Activated CD8-positive, alpha-beta memory T cell treated with anti-CD3 and anti-CD28 coated beads, Interleukin-2, amount 50 U/mL, for 24 hours (primary cell): ENCODE measurements around the gene TMEM232.

Source experiments
- DNase-seq: peaks from one replicate; pipeline ENCODE4 v3.0.0-alpha.2; 2020; ENCODE audit errors: extremely low read depth

The TMEM232 gene

DNA sequence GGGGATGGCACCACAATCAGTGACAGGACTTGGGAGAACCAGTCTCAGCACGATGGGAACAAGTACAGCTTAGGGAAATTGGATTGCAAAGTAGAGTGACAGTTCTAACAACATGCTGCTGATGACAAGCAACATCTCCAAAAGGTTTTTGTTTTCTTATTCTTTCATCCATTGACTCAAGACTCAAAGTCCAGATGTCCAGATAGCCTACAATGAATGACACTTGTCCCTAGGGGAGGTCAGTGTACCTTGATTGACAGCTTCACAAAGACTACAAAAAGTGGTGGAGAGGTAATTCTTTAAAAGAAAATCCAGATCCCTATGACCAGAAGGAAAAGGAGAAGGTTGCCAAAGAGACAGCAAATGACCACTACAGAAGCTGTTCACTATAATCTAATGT is 323.9 kb downstream of the TMEM232 start:
- DNase-seq, result no peak

DNA sequence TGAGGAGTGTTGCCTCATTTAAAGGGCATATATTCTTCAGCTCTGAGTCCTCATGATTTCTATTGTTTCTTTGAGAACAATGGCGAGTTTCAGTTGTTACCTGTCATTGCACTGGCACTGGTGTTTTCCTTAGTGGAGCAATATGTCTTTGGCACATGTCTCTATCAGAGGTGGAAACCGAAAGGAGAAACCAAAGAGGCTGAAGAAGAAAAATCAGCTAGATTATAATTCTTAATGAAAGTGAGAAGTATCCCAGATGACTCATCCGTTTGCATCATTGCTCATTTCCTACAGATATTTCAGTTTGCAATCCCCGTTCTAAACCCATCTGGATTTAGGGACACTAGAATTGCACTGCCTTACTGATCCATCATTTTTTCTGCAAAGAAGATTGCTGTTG is 324.6 kb downstream of the TMEM232 start:
- no peak for DNase-seq

DNA sequence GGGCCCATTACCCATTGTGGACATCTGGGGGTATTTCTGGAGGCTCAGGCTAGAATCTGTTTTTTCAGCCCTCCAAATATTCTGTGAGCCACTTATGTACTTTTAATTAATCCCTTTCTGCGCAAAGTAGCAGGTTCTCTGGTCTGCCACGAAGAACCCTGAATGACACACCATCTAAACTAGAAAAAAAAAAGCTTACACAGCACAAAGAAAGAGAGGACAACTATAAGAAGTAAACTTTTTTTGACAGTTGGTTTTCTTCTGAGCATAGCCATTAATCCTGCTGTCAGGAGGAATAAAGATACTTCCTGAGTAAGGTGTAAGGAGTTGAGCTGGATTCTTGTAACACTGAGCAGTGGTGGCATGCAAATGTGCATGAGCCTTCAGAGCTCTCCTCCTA is 327.5 kb downstream of the TMEM232 start:
- DNase-seq, result no peak

DNA sequence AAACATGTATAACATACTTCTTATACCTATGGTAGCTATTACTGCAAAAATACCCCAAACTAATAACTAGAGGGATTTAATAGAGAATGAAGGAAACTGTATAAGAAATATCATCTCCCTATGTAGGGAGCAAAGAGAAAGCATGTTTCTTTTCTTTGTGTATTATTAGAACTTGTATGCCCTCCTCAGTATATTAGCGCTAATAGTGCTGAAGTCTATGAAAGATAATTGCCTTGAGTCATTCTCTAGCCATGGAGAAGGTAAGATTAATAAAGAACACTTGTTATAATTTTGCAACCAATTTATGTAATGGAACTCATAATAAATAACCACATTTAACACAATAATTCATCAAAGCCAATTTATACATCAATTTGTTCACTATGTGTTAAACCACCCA is 329.2 kb downstream of the TMEM232 start:
- no peak for DNase-seq

DNA sequence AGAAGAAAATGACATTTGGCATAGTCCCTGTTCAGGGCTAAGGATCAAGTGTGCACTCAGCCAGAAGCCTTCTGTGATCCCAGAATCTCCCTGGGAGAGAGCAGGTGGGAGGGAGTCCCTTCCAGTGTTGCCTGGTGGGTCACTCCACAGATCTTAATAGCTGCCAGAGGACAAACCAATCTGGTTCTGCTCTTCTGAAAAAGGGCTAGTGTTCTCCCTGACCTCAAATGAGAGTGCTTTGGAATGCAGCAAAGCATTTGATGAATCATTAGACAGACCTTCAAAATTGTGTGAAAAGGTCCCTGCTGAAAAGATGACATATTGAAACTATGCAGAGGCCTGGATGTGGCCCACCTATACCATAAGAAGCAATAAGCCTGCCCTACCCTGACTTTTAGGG is 339.7 kb downstream of the TMEM232 start:
- no peak for DNase-seq

DNA sequence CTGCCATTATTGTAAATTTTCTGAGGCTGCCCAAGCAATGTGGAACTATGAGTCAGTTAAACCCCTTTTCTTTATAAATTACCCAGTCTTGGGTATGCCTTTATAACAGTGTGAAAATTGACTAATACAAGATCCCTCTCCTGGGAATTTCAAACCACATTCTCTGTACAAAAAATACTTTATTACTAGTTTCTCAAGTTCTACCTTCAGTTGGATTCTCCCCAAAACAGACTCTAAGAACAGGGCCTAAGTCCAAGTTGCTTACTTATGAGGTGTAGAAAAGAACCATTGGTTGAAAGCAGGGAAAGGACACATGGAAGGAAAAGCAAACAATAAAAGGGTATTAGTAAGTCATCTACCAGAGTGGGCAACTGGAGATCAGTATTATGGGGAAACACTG is 343.2 kb downstream of the TMEM232 start:
- no peak for DNase-seq

DNA sequence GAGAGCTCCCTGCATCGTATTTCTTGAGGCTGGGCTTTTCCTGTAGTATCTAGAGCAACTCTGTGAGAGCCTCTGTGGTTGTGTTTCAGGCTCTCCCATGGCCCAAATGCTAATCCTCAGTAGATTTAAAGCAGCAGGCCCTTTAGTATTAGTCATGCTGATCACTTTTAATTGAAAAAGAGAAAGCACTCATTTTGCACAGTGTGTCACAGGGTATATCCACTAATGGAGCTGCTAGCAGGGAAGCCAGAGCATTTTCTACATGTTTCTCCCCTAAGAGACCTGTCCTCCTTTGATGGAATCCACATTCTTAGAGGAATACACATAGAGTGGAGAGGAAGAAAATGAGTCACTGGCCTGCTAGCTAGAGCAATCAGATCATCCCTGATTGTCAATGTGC is 348.5 kb downstream of the TMEM232 start:
- no peak for DNase-seq

DNA sequence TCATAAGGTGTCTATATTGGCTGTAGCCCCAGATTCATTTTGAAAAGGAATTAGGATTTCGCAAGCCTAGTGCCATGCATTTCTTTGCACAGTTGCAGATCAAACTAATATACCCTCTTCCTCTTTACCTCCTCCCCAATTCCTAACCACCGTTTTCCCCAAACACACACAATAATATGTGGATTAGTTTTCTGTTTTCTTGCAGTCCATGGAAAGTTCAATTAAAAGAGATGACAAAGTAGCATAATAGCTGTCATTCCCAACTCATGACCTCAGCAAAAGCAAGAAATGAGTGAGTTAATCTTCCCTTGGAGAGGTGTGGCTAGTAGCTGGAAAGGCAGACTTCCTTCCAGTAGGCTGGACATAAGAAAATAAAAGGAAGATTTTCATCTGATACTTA is 349.1 kb downstream of the TMEM232 start:
- no peak for DNase-seq

DNA sequence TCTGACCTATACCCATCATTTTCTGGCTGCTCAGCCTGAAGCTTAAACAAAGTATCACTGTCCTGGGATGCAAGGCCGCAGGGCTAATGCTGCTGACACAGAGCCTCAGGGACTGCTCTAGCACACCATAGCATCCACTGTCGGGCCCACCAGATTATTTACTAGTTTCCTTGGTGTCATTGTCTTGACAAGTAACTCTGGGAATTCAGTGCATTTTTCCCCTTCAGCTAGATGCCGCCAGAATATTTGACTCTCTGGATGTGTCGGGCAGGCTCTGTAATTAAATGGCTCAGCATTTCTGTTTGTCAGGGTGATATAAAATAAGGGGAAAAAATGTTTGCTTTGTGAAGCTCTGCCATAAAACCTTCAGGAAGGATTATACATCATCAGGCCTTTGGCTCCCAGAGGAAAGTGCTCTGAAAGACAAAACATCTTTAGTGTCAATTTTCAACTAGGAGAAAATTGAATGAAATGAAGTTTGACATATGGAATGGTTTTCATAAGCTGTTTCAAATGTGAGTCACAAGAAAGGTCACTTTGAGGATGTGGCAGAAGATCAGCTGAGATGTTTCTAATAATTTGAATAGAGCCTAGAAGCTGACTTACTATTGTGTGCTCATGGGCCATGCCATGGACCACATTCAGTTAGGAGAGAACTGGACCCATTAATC is 350.1 kb downstream of the TMEM232 start:
- DNase-seq, result no peak

DNA sequence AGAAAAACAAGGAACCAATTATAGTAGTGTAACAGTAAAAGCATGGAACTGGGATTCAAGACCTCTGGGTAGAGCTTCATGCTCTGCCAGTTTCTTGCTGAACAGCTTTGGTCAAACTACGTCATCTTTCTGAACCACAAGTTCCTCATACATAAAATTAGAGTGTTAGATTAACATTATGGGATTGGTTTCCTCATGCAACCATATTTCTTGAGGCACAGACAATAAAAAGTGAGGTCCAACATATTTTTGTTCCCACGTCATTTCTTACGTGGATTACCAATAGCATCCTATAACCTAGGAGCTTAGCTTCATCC is 354.8 kb downstream of the TMEM232 start:
- DNase-seq, result no peak

DNA sequence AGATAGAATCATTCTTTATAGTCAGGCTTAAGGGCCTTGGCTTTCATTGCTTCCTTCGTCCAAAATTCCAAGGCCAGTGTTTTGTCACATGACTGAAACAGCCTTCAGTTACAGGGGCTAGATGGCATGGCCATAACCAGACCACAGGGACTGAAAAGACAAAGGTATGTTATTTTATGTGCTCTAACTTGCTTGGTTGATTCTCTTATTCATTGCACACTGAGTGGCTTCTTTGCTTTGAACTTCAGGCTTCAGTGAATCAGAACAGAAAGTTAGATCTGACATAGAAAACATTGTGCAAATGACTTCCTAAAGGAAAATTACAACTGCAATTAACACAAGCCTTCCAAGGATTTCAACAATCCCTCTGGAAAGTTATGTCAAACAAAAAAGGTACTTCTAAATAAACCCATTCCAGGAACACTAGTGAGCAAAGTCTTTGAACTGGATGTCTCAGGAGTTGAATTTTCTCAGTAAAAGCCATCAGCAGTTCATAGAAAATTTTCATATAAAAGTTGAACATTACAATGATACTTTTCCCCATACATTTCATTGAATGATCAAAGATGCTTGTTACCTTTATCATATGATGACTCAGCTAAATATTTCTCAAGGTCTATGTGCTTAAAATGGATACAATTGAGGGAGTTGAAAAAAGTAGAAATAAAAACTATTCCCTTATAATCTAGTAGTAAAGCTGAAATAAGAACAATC is 355.3 kb downstream of the TMEM232 start:
- no peak for DNase-seq
